Lower leg skin (tissue), 3 donors: Measurements from ENCODE around the gene HEATR5A.

Source experiments
- POLR2A ChIP-seq, 2 donors: fragments of 450-650 bp; IDR thresholded peaks; one replicate each; pipeline ENCODE4 v1.6.1; 2016 to 2017; ENCODE audit warnings: antibody characterized with exemption in 2 of 2, mild to moderate bottlenecking in 1 of 2, moderate library complexity in 1 of 2
- TF ChIP-seq, protein P1 (sequence below), 3 donors: fragments of 450-650 bp; IDR thresholded peaks; one replicate each; pipeline ENCODE4 v1.5.1; 2016; ENCODE audit warnings: antibody characterized with exemption in 3 of 3, mild to moderate bottlenecking in 3 of 3, moderate library complexity in 2 of 3

DNA sequence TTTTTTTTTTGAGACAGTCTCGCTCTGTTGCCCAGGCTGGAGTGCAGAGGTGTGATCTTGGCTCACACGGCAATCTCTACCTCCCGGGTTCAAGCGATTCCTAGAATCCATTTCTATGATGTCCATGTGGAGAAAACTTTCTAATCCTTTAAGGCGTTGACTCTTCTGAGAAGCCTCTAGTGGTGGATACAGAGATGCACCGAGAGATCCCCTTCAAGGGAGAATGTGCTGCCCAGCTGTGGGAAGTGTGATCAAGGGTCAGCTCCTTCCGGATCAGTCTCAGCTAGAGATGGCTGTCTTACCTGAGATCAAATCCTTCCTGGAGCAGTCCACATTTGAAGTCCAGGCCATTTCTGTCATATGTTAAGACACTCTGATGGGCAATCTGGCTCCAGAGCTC, 120.1 kb downstream of the HEATR5A start:
- TF ChIP-seq, protein P1, sequence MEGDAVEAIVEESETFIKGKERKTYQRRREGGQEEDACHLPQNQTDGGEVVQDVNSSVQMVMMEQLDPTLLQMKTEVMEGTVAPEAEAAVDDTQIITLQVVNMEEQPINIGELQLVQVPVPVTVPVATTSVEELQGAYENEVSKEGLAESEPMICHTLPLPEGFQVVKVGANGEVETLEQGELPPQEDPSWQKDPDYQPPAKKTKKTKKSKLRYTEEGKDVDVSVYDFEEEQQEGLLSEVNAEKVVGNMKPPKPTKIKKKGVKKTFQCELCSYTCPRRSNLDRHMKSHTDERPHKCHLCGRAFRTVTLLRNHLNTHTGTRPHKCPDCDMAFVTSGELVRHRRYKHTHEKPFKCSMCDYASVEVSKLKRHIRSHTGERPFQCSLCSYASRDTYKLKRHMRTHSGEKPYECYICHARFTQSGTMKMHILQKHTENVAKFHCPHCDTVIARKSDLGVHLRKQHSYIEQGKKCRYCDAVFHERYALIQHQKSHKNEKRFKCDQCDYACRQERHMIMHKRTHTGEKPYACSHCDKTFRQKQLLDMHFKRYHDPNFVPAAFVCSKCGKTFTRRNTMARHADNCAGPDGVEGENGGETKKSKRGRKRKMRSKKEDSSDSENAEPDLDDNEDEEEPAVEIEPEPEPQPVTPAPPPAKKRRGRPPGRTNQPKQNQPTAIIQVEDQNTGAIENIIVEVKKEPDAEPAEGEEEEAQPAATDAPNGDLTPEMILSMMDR (IDR thresholded peaks at IDR 0.05) = no peak
- TF ChIP-seq POLR2A (IDR thresholded peaks at IDR 0.05) = no peak
